AG09319 (cell line): ENCODE results near the gene ASTL.

Source experiments
- DNase-seq: peaks from one replicate; pipeline ENCODE4 v3.0.0-alpha.2; 2010; ENCODE audit warnings: low read depth; ENCODE audit errors: extremely low read depth
- TF ChIP-seq, protein P1 (sequence below): IDR thresholded peaks from 2 replicates; pipeline ENCODE4 v1.5.1; 2011; ENCODE audit warnings: low read depth, mild to moderate bottlenecking, inconsistent platforms, low read length, moderate library complexity

The ASTL gene

GRCh38 chr2:96158554-96158940 lies 20.2 kb upstream of the ASTL start:
- DNase-seq = no peak

GRCh38 chr2:96157649-96158553 lies 19.6 kb upstream of the ASTL start:
- TF ChIP-seq, protein P1, sequence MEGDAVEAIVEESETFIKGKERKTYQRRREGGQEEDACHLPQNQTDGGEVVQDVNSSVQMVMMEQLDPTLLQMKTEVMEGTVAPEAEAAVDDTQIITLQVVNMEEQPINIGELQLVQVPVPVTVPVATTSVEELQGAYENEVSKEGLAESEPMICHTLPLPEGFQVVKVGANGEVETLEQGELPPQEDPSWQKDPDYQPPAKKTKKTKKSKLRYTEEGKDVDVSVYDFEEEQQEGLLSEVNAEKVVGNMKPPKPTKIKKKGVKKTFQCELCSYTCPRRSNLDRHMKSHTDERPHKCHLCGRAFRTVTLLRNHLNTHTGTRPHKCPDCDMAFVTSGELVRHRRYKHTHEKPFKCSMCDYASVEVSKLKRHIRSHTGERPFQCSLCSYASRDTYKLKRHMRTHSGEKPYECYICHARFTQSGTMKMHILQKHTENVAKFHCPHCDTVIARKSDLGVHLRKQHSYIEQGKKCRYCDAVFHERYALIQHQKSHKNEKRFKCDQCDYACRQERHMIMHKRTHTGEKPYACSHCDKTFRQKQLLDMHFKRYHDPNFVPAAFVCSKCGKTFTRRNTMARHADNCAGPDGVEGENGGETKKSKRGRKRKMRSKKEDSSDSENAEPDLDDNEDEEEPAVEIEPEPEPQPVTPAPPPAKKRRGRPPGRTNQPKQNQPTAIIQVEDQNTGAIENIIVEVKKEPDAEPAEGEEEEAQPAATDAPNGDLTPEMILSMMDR = no peak
- no peak for DNase-seq

More at GRCh38 chr2:96158554-96158940, 20.2 kb upstream of the ASTL start:
- TF ChIP-seq, protein P1 = no peak

DNA sequence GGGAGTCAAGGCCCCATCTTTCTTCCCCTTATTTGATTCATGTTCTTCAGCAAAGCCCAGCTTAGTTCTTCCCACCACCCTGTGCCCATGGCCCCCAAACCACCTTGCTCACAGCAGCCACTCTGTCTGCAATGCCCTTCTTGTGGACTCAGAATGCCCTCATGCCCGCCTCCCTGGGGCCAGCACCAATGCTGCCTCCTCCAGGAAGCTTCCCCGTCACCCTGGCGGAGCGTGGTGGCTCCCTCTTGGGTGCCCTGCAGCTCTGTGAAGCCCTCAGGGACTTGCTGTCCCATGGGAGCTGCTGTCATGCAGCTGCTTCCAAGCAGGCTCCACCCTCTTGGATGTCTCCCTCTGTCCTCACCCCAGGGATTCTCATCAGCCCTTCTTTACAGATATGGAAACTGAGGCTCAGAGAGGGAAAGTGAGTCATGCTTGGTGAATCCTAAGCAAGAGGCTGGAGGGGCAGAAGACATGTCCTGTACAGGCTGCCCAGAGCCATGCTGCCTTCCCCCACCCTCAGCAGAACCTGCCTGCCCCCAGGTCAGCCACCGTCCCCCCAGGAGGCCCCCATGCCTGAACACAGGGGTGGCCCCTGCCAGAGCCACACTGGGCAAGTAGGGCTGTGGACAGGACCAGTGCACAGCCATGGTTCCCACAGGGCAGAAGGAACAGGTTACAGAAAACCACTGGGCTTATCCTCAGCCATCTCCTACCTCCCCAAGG lies 18.8 kb upstream of the ASTL start:
- no peak for DNase-seq
- TF ChIP-seq, protein P1 = no peak

- TF ChIP-seq, protein P1 = no peak
- DNase-seq = no peak
Measured at GRCh38 chr2:96156011-96156820, 17.9 kb upstream of the ASTL start.

GRCh38 chr2:96154506-96155380 lies 16.4 kb upstream of the ASTL start:
- DNase-seq = no peak
- TF ChIP-seq, protein P1 = no peak

GRCh38 chr2:96153991-96154431 lies 15.7 kb upstream of the ASTL start:
- DNase-seq = no peak
- TF ChIP-seq, protein P1 = no peak
